GM18868 (cell line): ENCODE measurements around the gene ETV1.
"Not testable (repeated sequence)": the region's sequence is repeated elsewhere in the genome, so short reads cannot be mapped to it uniquely, and the experiment has no call there.

Experiments used
- ATAC-seq: cut with Tn5 transposase; IDR thresholded peaks from one replicate; pipeline ENCODE4 v1.9.1; 2021; ENCODE audit warnings: mild to moderate bottlenecking, moderate library complexity; ENCODE audit not compliant: unreplicated experiment

The ETV1 gene

GRCh38 chr7:13933536-13933935 lies 55.9 kb downstream of the ETV1 start:
- no peak for ATAC-seq

GRCh38 chr7:13933091-13933490 lies 56.4 kb downstream of the ETV1 start:
- no peak for ATAC-seq

GRCh38 chr7:13932131-13932530 lies 57.3 kb downstream of the ETV1 start:
- no peak for ATAC-seq

GRCh38 chr7:13921062-13921461 lies 68.4 kb downstream of the ETV1 start:
- ATAC-seq = no peak

GRCh38 chr7:13920053-13920697 lies 69.3 kb downstream of the ETV1 start:
- no peak for ATAC-seq

- not testable (repeated sequence) for ATAC-seq
Observed at GRCh38 chr7:13918333-13918732, 71.1 kb downstream of the ETV1 start.

- not testable (repeated sequence) for ATAC-seq
Observed at GRCh38 chr7:13917103-13917502, 72.4 kb downstream of the ETV1 start.

GRCh38 chr7:13915891-13916290 lies 73.6 kb downstream of the ETV1 start:
- no peak for ATAC-seq

GRCh38 chr7:13912715-13913278 lies 76.7 kb downstream of the ETV1 start:
- ATAC-seq = no peak

GRCh38 chr7:13911909-13912308 lies 77.6 kb downstream of the ETV1 start:
- no peak for ATAC-seq

GRCh38 chr7:13910805-13911551 lies 78.5 kb downstream of the ETV1 start:
- ATAC-seq = no peak

- no peak for ATAC-seq
Observed at GRCh38 chr7:13908667-13909397, 80.6 kb downstream of the ETV1 start.

GRCh38 chr7:13907831-13908230 lies 81.6 kb downstream of the ETV1 start:
- ATAC-seq = no peak

GRCh38 chr7:13904689-13905088 lies 84.8 kb downstream of the ETV1 start:
- no peak for ATAC-seq

- ATAC-seq = no peak
Observed at GRCh38 chr7:13904007-13904406, 85.5 kb downstream of the ETV1 start.

GRCh38 chr7:13901577-13901976 lies 87.9 kb downstream of the ETV1 start:
- no peak for ATAC-seq

- no peak for ATAC-seq
Observed at GRCh38 chr7:13898957-13899670, 90.4 kb downstream of the ETV1 start.

GRCh38 chr7:13897819-13898218 lies 91.6 kb downstream of the ETV1 start:
- no peak for ATAC-seq

- ATAC-seq = no peak
Observed at GRCh38 chr7:13894954-13895353, 94.5 kb downstream of the ETV1 start.

GRCh38 chr7:13894377-13894776 lies 95.1 kb downstream of the ETV1 start:
- ATAC-seq = no peak

- ATAC-seq = no peak
Observed at GRCh38 chr7:13890793-13891192, 98.7 kb downstream of the ETV1 start.
